ENCODE measurements around the gene C12orf42.
"Not testable (repeated sequence)": the region's sequence is repeated elsewhere in the genome, so short reads cannot be mapped to it uniquely, and the experiment has no call there.

Gene C12orf42

GRCh38 chr12:103424849-103425586 is 70.8 kb downstream of the C12orf42 start:
- peaks cover 37% of the 10 kb centered on the region for H3K9me3 Mint-ChIP-seq
- H3K27me3 Mint-ChIP-seq; H3K27ac Mint-ChIP-seq; H3K4me1 Mint-ChIP-seq (ENCODE audit: low read depth); intact Hi-C loops (cut with micrococcal nuclease); H3K36me3 Mint-ChIP-seq (ENCODE audit: low read depth); H3K4me3 Mint-ChIP-seq: not testable (repeated sequence)

GRCh38 chr12:103423516-103423910 is 72.3 kb downstream of the C12orf42 start:
- intact Hi-C loops (cut with micrococcal nuclease) = no loop called here
- Mint-ChIP-seq H3K36me3 (ENCODE audit: low read depth) (no peaks in the 10 kb centered on the region), H3K4me3 (no peak overlapping the region), H3K27ac (no peak overlapping the region), H3K27me3 (peaks cover 6% of the 10 kb centered on the region), H3K9me3 (peaks cover 35% of the 10 kb centered on the region), H3K4me1 (ENCODE audit: low read depth) (no peaks in the 10 kb centered on the region)

GRCh38 chr12:103422746-103423515 is 72.8 kb downstream of the C12orf42 start:
- no peak overlapping the region for H3K27ac Mint-ChIP-seq
- no peaks in the 10 kb centered on the region for H3K36me3 Mint-ChIP-seq (ENCODE audit: low read depth)
- no peaks in the 10 kb centered on the region for H3K4me1 Mint-ChIP-seq (ENCODE audit: low read depth)
- peaks cover 6% of the 10 kb centered on the region for H3K27me3 Mint-ChIP-seq
- intact Hi-C loops (cut with micrococcal nuclease) = no loop called here
- H3K9me3 Mint-ChIP-seq = peaks cover 30% of the 10 kb centered on the region
- H3K4me3 Mint-ChIP-seq = no peak overlapping the region

GRCh38 chr12:103422328-103422727 is 73.4 kb downstream of the C12orf42 start:
- intact Hi-C loops (cut with micrococcal nuclease) = no loop called here
- no peak overlapping the region for H3K27ac Mint-ChIP-seq
- no peak overlapping the region for H3K4me3 Mint-ChIP-seq
- no peaks in the 10 kb centered on the region for H3K4me1 Mint-ChIP-seq (ENCODE audit: low read depth)
- peaks cover 2% of the 10 kb centered on the region for H3K27me3 Mint-ChIP-seq
- no peaks in the 10 kb centered on the region for H3K36me3 Mint-ChIP-seq (ENCODE audit: low read depth)
- peaks cover 24% of the 10 kb centered on the region for H3K9me3 Mint-ChIP-seq

- Mint-ChIP-seq H3K4me1 (ENCODE audit: low read depth) (no peaks in the 10 kb centered on the region), H3K4me3 (no peak overlapping the region), H3K9me3 (peaks cover 15% of the 10 kb centered on the region), H3K27ac (no peak overlapping the region), H3K27me3 (peaks cover under 1% of the 10 kb centered on the region), H3K36me3 (ENCODE audit: low read depth) (no peaks in the 10 kb centered on the region)
- intact Hi-C loops (cut with micrococcal nuclease) = no loop called here
Measured at GRCh38 chr12:103421402-103421801, 74.4 kb downstream of the C12orf42 start.

GRCh38 chr12:103415681-103416080 is 80.1 kb downstream of the C12orf42 start:
- intact Hi-C loops (cut with micrococcal nuclease) = no loop called here
- Mint-ChIP-seq H3K27me3 (no peaks in the 10 kb centered on the region), H3K4me3 (no peak overlapping the region), H3K4me1 (ENCODE audit: low read depth) (no peaks in the 10 kb centered on the region), H3K9me3 (peaks cover 4% of the 10 kb centered on the region), H3K27ac (no peak overlapping the region), H3K36me3 (ENCODE audit: low read depth) (no peaks in the 10 kb centered on the region)

- peaks cover 10% of the 10 kb centered on the region for H3K4me1 Mint-ChIP-seq (ENCODE audit: low read depth)
- no peak overlapping the region for H3K27ac Mint-ChIP-seq
- intact Hi-C loops (cut with micrococcal nuclease) = no loop called here
- H3K36me3 Mint-ChIP-seq (ENCODE audit: low read depth) = no peaks in the 10 kb centered on the region
- no peaks in the 10 kb centered on the region for H3K27me3 Mint-ChIP-seq
- H3K4me3 Mint-ChIP-seq = no peak overlapping the region
- peaks cover 5% of the 10 kb centered on the region for H3K9me3 Mint-ChIP-seq
Measured at GRCh38 chr12:103401421-103401820, 94.3 kb downstream of the C12orf42 start.

- no peak overlapping the region for H3K27ac Mint-ChIP-seq
- H3K27me3 Mint-ChIP-seq = no peaks in the 10 kb centered on the region
- intact Hi-C loops (cut with micrococcal nuclease) = no loop called here
- no peaks in the 10 kb centered on the region for H3K36me3 Mint-ChIP-seq (ENCODE audit: low read depth)
- peaks cover 10% of the 10 kb centered on the region for H3K4me1 Mint-ChIP-seq (ENCODE audit: low read depth)
- H3K9me3 Mint-ChIP-seq = peaks cover 8% of the 10 kb centered on the region
- H3K4me3 Mint-ChIP-seq = no peak overlapping the region
Measured at GRCh38 chr12:103399986-103400385, 95.8 kb downstream of the C12orf42 start.

GRCh38 chr12:103397536-103397935 is 98.2 kb downstream of the C12orf42 start:
- Mint-ChIP-seq H3K4me3 (no peak overlapping the region), H3K4me1 (ENCODE audit: low read depth) (peaks cover 10% of the 10 kb centered on the region), H3K36me3 (ENCODE audit: low read depth) (no peaks in the 10 kb centered on the region), H3K9me3 (peaks cover 8% of the 10 kb centered on the region), H3K27ac (no peak overlapping the region), H3K27me3 (no peaks in the 10 kb centered on the region)
- intact Hi-C loops (cut with micrococcal nuclease) = no loop called here

GRCh38 chr12:103392722-103393121 is 103.0 kb downstream of the C12orf42 start:
- H3K27ac Mint-ChIP-seq = no peak overlapping the region
- H3K9me3 Mint-ChIP-seq = peaks cover 8% of the 10 kb centered on the region
- no peak overlapping the region for H3K4me3 Mint-ChIP-seq
- intact Hi-C loops (cut with micrococcal nuclease) = no loop called here
- H3K27me3 Mint-ChIP-seq = peaks cover 2% of the 10 kb centered on the region
- H3K4me1 Mint-ChIP-seq (ENCODE audit: low read depth) = no peaks in the 10 kb centered on the region
- no peaks in the 10 kb centered on the region for H3K36me3 Mint-ChIP-seq (ENCODE audit: low read depth)

- Mint-ChIP-seq H3K4me3 (no peak overlapping the region), H3K27me3 (peaks cover 2% of the 10 kb centered on the region), H3K9me3 (peaks cover under 1% of the 10 kb centered on the region), H3K27ac (no peak overlapping the region), H3K36me3 (ENCODE audit: low read depth) (no peaks in the 10 kb centered on the region), H3K4me1 (ENCODE audit: low read depth) (no peaks in the 10 kb centered on the region)
- intact Hi-C loops (cut with micrococcal nuclease) = no loop called here
Measured at GRCh38 chr12:103391103-103391502, 104.7 kb downstream of the C12orf42 start.

GRCh38 chr12:103387385-103387784 is 108.4 kb downstream of the C12orf42 start:
- intact Hi-C loops (cut with micrococcal nuclease) = no loop called here
- Mint-ChIP-seq H3K27me3 (peaks cover 2% of the 10 kb centered on the region), H3K4me1 (ENCODE audit: low read depth) (no peaks in the 10 kb centered on the region), H3K4me3 (no peak overlapping the region), H3K36me3 (ENCODE audit: low read depth) (no peaks in the 10 kb centered on the region), H3K27ac (no peak overlapping the region), H3K9me3 (no peaks in the 10 kb centered on the region)

- no peak overlapping the region for H3K27ac Mint-ChIP-seq
- intact Hi-C loops (cut with micrococcal nuclease) = no loop called here
- no peaks in the 10 kb centered on the region for H3K36me3 Mint-ChIP-seq (ENCODE audit: low read depth)
- H3K4me1 Mint-ChIP-seq (ENCODE audit: low read depth) = no peaks in the 10 kb centered on the region
- peaks cover 2% of the 10 kb centered on the region for H3K27me3 Mint-ChIP-seq
- no peak overlapping the region for H3K4me3 Mint-ChIP-seq
- H3K9me3 Mint-ChIP-seq = no peaks in the 10 kb centered on the region
Measured at GRCh38 chr12:103386451-103386850, 109.3 kb downstream of the C12orf42 start.

- Mint-ChIP-seq H3K36me3 (ENCODE audit: low read depth) (no peaks in the 10 kb centered on the region), H3K27me3 (no peaks in the 10 kb centered on the region), H3K27ac (no peak overlapping the region), H3K9me3 (no peaks in the 10 kb centered on the region), H3K4me3 (no peak overlapping the region), H3K4me1 (ENCODE audit: low read depth) (no peaks in the 10 kb centered on the region)
- intact Hi-C loops (cut with micrococcal nuclease) = no loop called here
Measured at GRCh38 chr12:103382736-103383346, 112.9 kb downstream of the C12orf42 start.
